Small intestine (tissue), 7 donors: Measurements from ENCODE around the gene FRY. TPM values are rescaled to one million over a fixed set of nuclear protein-coding genes. Genes with fewer than 3 reads are reported as not detected.

ENCODE experiments used
- DNase-seq, 2 donors: peaks; one replicate each; pipeline versions ENCODE4 v3.0.0 to v3.0.0-alpha.2; 2013
- FAIRE-seq: peaks from 2 replicates; lab custom pipeline; 2012; peaks lifted over from hg19 to GRCh38; lab: Jason Lieb, UNC
- H3K27ac ChIP-seq, 3 donors: one replicate each; pipeline ENCODE4 v1.5.1; 2013; ENCODE audit warnings: low read length in 2 of 3, mild to moderate bottlenecking in 2 of 3, control low read depth in 1 of 3, inconsistent platforms in 1 of 3, low read depth in 1 of 3, moderate library complexity in 1 of 3
- H3K27me3 ChIP-seq, 3 donors: one replicate each; pipeline ENCODE4 v1.6.1; 2013; ENCODE audit warnings: low read length in 3 of 3, inconsistent platforms in 1 of 3; ENCODE audit not compliant: control insufficient read depth in 3 of 3, insufficient read depth in 3 of 3
- H3K36me3 ChIP-seq, 3 donors: one replicate each; pipeline ENCODE4 v1.6.1; 2013; ENCODE audit warnings: low read length in 3 of 3, inconsistent platforms in 1 of 3, low read depth in 1 of 3, mild to moderate bottlenecking in 1 of 3, moderate library complexity in 1 of 3; ENCODE audit not compliant: control insufficient read depth in 3 of 3, insufficient read depth in 2 of 3
- H3K4me1 ChIP-seq, 3 donors: one replicate each; pipeline ENCODE4 v1.6.1; 2013; ENCODE audit warnings: low read length in 2 of 3, inconsistent platforms in 1 of 3, low read depth in 1 of 3, mild to moderate bottlenecking in 1 of 3, moderate library complexity in 1 of 3; ENCODE audit not compliant: control insufficient read depth in 3 of 3, insufficient read depth in 2 of 3
- H3K4me3 ChIP-seq, 3 donors: one replicate each; pipeline ENCODE4 v1.5.1; 2013; ENCODE audit warnings: low read length in 3 of 3, control low read depth in 1 of 3, inconsistent platforms in 1 of 3, low read depth in 1 of 3, mild to moderate bottlenecking in 1 of 3, moderate library complexity in 1 of 3
- H3K9me3 ChIP-seq, 2 donors: one replicate each; pipeline ENCODE4 v1.6.1; 2013; ENCODE audit warnings: low read depth in 1 of 2, low read length in 1 of 2; ENCODE audit not compliant: control insufficient read depth in 2 of 2, insufficient read depth in 1 of 2
- WGBS, 3 donors: extraction: QIAGEN DNeasy Blood & Tissue Kit; methylation state at CpG; one replicate each; pipeline ENCODE4 v1.1.7; 2013; 5-methylcytosine and 5-hydroxymethylcytosine counted together
- polyA plus RNA-seq, 4 donors: library from polyadenylated mRNA; stranded (reverse) in 3 of 4; unstranded in 1 of 4; fragments of 200-250 nt in 3 of 4; fragments of 120-200 nt in 1 of 4; gene quantifications; one replicate each; pipeline versions ENCODE4 v1.2.1 to v1.2.3, GENCODE V29; 2013
- donor health status: healthy with polysubstance abuse.
- donor health status: control.
- donor health status: control.
- donor health status: Bipolar disorder and iron deficiency.
- donor health status: healthy.

The FRY gene
- polyA plus RNA-seq, 4 donors: 2.0 to 13.6 (median 3.6) TPM

- Histone ChIP-seq H3K4me1 (no peaks in the 10 kb centered on the region), H3K27me3 (no peaks in the 10 kb centered on the region), H3K4me3 (no peak overlapping the region), H3K36me3 (no peaks in the 10 kb centered on the region), H3K27ac (no peak overlapping the region), H3K9me3 (no peaks in the 10 kb centered on the region)
- peak in 1 of 2 donors; percentile 5 for DNase-seq
- 46 to 57% (median 53%) methylated on average over 4 of the region's 4 CpGs for WGBS, 3 donors
- FAIRE-seq: no peak
Measured at GRCh38 chr13:32107474-32107873, 75.9 kb downstream of the FRY start.

GRCh38 chr13:32107973-32108372 lies 76.4 kb downstream of the FRY start:
- Histone ChIP-seq H3K36me3 (no peaks in the 10 kb centered on the region), H3K4me3 (no peak overlapping the region), H3K4me1 (no peaks in the 10 kb centered on the region), H3K27me3 (no peaks in the 10 kb centered on the region), H3K9me3 (no peaks in the 10 kb centered on the region), H3K27ac (no peak overlapping the region)
- FAIRE-seq (no peak), DNase-seq (no peak)
- WGBS, 3 donors: 54 to 62% (median 57%) methylated on average over 2 of the region's 2 CpGs

DNA sequence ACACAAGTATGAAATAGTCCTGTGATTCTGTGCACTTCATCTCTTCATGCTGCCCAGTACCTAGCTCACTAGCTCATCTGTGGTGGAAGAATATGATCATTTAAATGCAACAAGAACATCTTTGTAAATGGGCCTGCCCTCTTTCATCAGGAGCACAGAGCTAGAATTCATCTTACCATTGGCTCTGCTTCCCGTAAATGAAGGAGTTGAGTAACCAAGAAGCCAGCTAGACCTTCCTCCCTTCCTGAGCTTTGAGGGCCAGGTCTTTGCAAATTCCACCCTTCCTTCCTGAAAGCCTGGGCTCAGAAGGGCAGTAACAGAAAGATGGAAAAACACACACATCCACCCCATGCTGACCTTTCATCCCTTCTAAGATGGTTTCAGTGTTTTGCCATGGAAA lies 82.0 kb downstream of the FRY start:
- Histone ChIP-seq H3K9me3 (no peaks in the 10 kb centered on the region), H3K4me3 (no peak overlapping the region), H3K27me3 (no peaks in the 10 kb centered on the region), H3K27ac (no peak overlapping the region), H3K4me1 (no peaks in the 10 kb centered on the region), H3K36me3 (no peaks in the 10 kb centered on the region)
- DNase-seq (no peak), FAIRE-seq (no peak)
- 84 to 92% (median 85%) methylated on average over 1 of the region's 1 CpG for WGBS, 3 donors

- 67 to 81% (median 69%) methylated on average over 5 of the region's 5 CpGs for whole genome bisulfite sequencing, 3 donors
- DNase-seq: no peak
- Histone ChIP-seq H3K27ac (no peak overlapping the region), H3K4me1 (no peaks in the 10 kb centered on the region), H3K36me3 (no peaks in the 10 kb centered on the region), H3K4me3 (no peak overlapping the region), H3K27me3 (no peaks in the 10 kb centered on the region), H3K9me3 (no peaks in the 10 kb centered on the region)
- FAIRE-seq: no peak
Measured at GRCh38 chr13:32114284-32114950, 82.8 kb downstream of the FRY start.

DNA sequence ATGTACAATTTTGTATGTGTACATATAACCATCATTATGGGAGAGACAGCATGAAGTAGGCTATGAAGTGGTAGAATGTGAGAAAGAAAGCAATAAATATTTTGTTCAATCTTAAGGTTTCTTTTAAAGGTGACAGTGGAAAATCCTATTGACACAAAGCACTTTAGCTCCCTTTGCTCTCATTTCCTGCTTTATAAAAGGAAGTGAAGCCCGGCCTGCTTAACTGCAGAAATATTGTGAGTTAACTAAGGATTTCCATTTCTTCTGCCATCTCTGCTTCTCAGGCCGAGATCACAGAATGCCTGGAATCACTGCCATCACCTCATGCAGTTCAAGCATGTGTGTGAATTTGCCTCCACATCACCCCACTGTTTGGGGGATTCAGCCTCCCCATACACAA lies 83.5 kb downstream of the FRY start:
- Histone ChIP-seq H3K4me1 (no peaks in the 10 kb centered on the region), H3K27ac (peak overlapping the region in 1 of 3 donors; percentile 54), H3K4me3 (no peak overlapping the region), H3K9me3 (no peaks in the 10 kb centered on the region), H3K27me3 (no peaks in the 10 kb centered on the region), H3K36me3 (no peaks in the 10 kb centered on the region)
- WGBS, 3 donors: 54 to 68% (median 57%) methylated on average over 2 of the region's 2 CpGs
- FAIRE-seq: no peak
- no peak for DNase-seq

- WGBS, 3 donors: 80 to 85% (median 83%) methylated on average over 5 of the region's 5 CpGs
Measured at GRCh38 chr13:32116210-32116609, 84.6 kb downstream of the FRY start.

GRCh38 chr13:32117001-32117400 lies 85.4 kb downstream of the FRY start:
- H3K27me3 ChIP-seq: no peaks in the 10 kb centered on the region
- H3K4me1 ChIP-seq: no peaks in the 10 kb centered on the region
- WGBS, 3 donors: 87 to 92% (median 88%) methylated on average over 3 of the region's 3 CpGs
- no peak for FAIRE-seq
- H3K27ac ChIP-seq: no peak overlapping the region
- no peak overlapping the region for H3K4me3 ChIP-seq
- no peak for DNase-seq
- no peaks in the 10 kb centered on the region for H3K9me3 ChIP-seq
- no peaks in the 10 kb centered on the region for H3K36me3 ChIP-seq

More at GRCh38 chr13:32116210-32116609, 84.6 kb downstream of the FRY start:
- no peak for FAIRE-seq
- DNase-seq: no peak
- Histone ChIP-seq H3K27ac (no peak overlapping the region), H3K4me1 (no peaks in the 10 kb centered on the region), H3K9me3 (no peaks in the 10 kb centered on the region), H3K36me3 (no peaks in the 10 kb centered on the region), H3K4me3 (no peak overlapping the region), H3K27me3 (no peaks in the 10 kb centered on the region)

DNA sequence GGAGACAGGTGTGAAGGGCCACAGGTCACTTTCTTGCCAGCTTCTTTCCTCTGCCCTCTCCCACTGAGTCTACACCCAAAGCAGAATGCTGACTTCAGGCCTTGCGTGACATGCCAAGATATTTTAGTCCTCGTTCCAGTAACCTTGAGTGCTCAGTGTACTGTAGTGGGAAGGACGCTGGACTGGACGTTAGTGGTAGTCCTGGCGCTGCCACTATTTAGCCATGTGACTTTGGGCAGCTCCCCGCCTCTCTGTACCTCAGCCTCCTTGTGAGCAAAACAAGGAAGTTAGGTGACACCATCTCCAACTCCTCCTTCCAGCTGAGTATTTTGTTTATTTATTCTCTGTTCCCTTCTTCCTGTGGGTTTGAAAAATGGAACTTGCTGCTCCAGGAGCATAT lies 86.1 kb downstream of the FRY start:
- H3K27me3 ChIP-seq: no peaks in the 10 kb centered on the region
- DNase-seq (no peak), FAIRE-seq (no peak)
- WGBS, 3 donors: 78 to 87% (median 83%) methylated on average over 6 of the region's 6 CpGs
- H3K9me3 ChIP-seq: no peaks in the 10 kb centered on the region
- H3K4me3 ChIP-seq: no peak overlapping the region
- H3K27ac ChIP-seq: no peak overlapping the region
- H3K36me3 ChIP-seq: no peaks in the 10 kb centered on the region
- H3K4me1 ChIP-seq: no peaks in the 10 kb centered on the region

DNA sequence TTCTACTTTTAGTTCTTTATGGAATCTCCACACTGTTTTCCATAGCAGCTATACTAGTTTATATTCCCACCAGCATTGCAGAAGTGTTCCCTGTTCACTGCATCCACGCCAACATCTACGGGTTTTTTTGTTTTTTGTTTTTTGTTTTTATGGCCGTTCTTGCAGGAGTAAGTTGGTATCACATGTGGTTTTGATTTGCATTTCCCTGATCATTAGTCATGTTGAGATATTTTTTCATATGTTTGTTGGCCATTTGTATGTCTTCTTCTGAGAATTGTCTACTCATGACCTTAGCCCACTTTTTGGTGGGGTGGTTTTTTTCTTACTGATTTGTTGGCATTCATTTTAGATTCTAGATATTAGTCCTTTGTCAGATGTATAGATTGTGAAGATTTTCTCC lies 89.7 kb downstream of the FRY start:
- Histone ChIP-seq H3K4me3 (no peak overlapping the region), H3K9me3 (no peaks in the 10 kb centered on the region), H3K27me3 (no peaks in the 10 kb centered on the region), H3K27ac (no peak overlapping the region), H3K36me3 (no peaks in the 10 kb centered on the region), H3K4me1 (no peaks in the 10 kb centered on the region)
- no peak for FAIRE-seq
- DNase-seq: no peak
- 88 to 98% (median 93%) methylated on average over 3 of the region's 3 CpGs for WGBS, 3 donors
